GM12864 (cell line): ENCODE data around the gene EFCAB12.

Experiments
- DNase-seq: peaks from one replicate; pipeline ENCODE4 v3.0.0-alpha.2; 2011; ENCODE audit warnings: low read depth
- H3K4me3 ChIP-seq: 2 replicates; pipeline ENCODE4 v1.5.1; 2011; ENCODE audit warnings: mild to moderate bottlenecking, low read depth, low read length, control low read depth
- CTCF ChIP-seq: IDR thresholded peaks from 2 replicates; pipeline ENCODE4 v1.5.1; 2011; ENCODE audit warnings: low read depth, mild to moderate bottlenecking, moderate library complexity, low read length, control low read depth, inconsistent platforms; ENCODE audit errors: missing control alignments

EFCAB12 gene

GRCh38 chr3:129439817-129440617, 11.6 kb upstream of the EFCAB12 start, which contains the start of the genes IFT122 and MBD4:
IFT122 (plus strand) TSS chr3:129440224; CDS start chr3:129440331, 107 bp downstream.
MBD4 (minus strand) TSS chr3:129439948; CDS start chr3:129439833, 115 bp downstream.
- DNase-seq: peak; percentile 98
- H3K4me3 ChIP-seq: peak within 1 kb of the TSS; percentile 95
- TF ChIP-seq CTCF: no peak

DNA sequence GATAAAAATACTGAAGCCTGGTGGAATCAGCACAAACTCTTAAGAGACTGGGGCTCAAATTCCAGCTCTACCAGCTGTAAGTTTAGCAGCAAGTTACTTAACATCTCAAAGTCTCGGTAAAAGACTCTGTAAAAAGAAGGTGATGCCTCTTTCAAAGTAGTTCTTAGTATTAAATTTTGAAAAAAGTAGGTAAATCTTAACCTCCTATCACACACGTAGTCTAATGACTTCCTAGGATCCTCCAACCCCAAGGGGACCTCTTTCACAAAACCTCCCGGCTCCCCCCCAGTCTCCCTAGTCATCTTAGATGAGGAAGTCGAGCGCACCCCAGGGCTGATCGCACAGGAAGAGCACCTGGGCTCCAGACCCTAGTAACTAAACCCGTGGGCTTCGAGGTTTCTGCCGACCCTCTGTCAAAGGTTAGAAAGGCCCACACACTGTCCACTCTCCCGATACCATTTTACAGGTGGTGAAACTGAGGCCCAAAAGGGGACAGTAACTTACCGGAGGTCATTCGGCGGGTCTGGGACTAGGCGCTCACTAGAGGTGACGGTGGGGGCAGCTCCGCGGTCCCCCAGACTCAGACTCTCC, 10.9 kb upstream of the EFCAB12 start:
- DNase-seq: no peak
- peak overlapping the region; percentile 95 for H3K4me3 ChIP-seq
- no peak for TF ChIP-seq CTCF

DNA sequence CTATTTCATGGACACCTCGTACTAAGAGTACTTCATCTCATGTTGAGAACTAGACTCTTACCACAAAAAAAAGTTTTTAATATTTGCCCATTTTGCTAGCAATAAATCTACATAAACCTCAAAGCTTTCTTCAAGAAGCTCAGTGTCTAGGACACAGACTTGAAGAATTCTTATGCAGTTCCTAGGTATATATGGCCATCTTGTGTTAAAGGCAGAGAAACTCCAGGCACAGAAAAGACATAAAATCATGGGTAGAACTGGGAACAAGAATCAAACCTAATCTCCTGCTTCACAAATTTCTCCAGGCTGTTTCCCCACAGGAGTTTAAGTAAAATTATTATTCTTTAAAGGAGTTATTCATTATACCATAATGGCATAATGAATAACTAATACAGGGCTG, 6.9 kb upstream of the EFCAB12 start:
- DNase-seq: no peak
- no peak for TF ChIP-seq CTCF
- H3K4me3 ChIP-seq: peak overlapping the region; percentile 39

- no peak overlapping the region for H3K4me3 ChIP-seq
- DNase-seq: no peak
- TF ChIP-seq CTCF: no peak
Measured at GRCh38 chr3:129434140-129434539, 5.7 kb upstream of the EFCAB12 start.

- no peak for TF ChIP-seq CTCF
- DNase-seq: no peak
- H3K4me3 ChIP-seq: no peak overlapping the region
Measured at GRCh38 chr3:129433565-129433964, 5.1 kb upstream of the EFCAB12 start.

GRCh38 chr3:129432671-129433070, 4.2 kb upstream of the EFCAB12 start:
- no peak for TF ChIP-seq CTCF

GRCh38 chr3:129432036-129432435, 3.6 kb upstream of the EFCAB12 start:
- H3K4me3 ChIP-seq: no peak overlapping the region
- DNase-seq: no peak
- no peak for TF ChIP-seq CTCF

More at GRCh38 chr3:129432671-129433070, 4.2 kb upstream of the EFCAB12 start:
- no peak overlapping the region for H3K4me3 ChIP-seq
- DNase-seq: no peak
